GM12873 (cell line): ENCODE data around the gene LRRC52.

Experiments
- CTCF ChIP-seq: IDR thresholded peaks from 2 replicates; pipeline ENCODE4 v1.5.1; 2012; ENCODE audit warnings: low read depth, mild to moderate bottlenecking, moderate library complexity, low read length, control low read depth; ENCODE audit not compliant: insufficient read depth; ENCODE audit errors: missing control alignments

The LRRC52 gene

GRCh38 chr1:165573787-165574186, 30.0 kb downstream of the LRRC52 start:
- TF ChIP-seq CTCF = no peak

GRCh38 chr1:165574295-165574694, 30.5 kb downstream of the LRRC52 start:
- TF ChIP-seq CTCF = no peak

- no peak for TF ChIP-seq CTCF
Measured at GRCh38 chr1:165575468-165576099, 31.8 kb downstream of the LRRC52 start.

- no peak for TF ChIP-seq CTCF
Measured at GRCh38 chr1:165576536-165576935, 32.7 kb downstream of the LRRC52 start.

- no peak for TF ChIP-seq CTCF
Measured at GRCh38 chr1:165577707-165578106, 33.9 kb downstream of the LRRC52 start.

- no peak for TF ChIP-seq CTCF
Measured at GRCh38 chr1:165580931-165581871, 37.4 kb downstream of the LRRC52 start.

- no peak for TF ChIP-seq CTCF
Measured at GRCh38 chr1:165581926-165582325, 38.1 kb downstream of the LRRC52 start.
